ENCODE data around the gene LCOR. TPM values are rescaled to one million over a fixed set of nuclear protein-coding genes. Genes with fewer than 3 reads are reported as not detected.

The LCOR gene
- total RNA-seq, 2 experiments from 2014 or later, result 33.8 to 38.7 TPM

DNA sequence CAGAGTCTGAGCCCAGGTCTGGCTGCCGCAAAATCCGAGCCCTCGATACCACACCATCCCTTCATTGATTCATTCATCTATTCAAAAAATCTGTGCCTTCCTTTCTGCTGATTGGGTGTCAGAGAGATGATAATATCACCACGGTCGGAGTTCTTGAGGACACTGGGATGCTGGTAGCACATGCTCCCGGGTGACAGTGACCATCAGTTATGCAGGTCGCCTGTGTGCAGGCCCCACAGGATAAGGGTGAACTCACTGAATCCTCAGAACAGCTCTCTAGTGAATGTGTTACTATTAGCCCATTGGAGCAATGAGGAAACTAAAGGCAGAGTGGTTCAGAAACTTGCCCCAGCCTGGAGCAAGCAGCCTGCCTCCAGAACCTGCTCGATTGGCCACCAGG, 208.6 kb downstream of the LCOR start:
- no peak for DNase-seq
- H3K9me3 Mint-ChIP-seq, result no peaks in the 10 kb centered on the region
- no peak overlapping the region for H3K27ac Mint-ChIP-seq
- no peak for ATAC-seq (ENCODE audit: low read depth)
- peaks cover 10% of the 10 kb centered on the region for H3K27me3 Mint-ChIP-seq
- H3K36me3 Mint-ChIP-seq, result no peaks in the 10 kb centered on the region
- POLR2A ChIA-PET, result no interaction called here
- no peak overlapping the region for H3K4me3 Mint-ChIP-seq
- peaks cover 10% of the 10 kb centered on the region for H3K4me1 Mint-ChIP-seq

DNA sequence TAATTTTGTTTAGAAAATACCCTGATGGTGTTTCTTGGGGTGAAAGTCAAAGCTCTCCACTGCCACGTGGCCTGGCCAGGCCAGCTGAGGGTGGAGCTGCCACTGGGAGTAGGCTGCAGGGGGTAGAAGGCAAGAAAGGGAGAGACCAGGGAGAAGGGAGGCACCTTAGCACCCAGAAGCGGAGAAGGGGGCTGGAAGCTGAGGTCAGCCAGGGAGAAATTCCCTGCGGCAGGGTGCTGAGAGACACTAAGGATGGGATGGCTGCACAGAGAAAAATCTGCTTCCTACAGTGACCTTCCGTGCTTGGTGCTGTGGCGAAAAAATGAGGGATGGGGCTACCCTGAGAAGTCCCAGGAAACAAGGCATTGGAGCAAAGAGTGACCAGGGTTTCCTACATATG, 210.0 kb downstream of the LCOR start:
- ATAC-seq (ENCODE audit: low read depth), result no peak

DNA sequence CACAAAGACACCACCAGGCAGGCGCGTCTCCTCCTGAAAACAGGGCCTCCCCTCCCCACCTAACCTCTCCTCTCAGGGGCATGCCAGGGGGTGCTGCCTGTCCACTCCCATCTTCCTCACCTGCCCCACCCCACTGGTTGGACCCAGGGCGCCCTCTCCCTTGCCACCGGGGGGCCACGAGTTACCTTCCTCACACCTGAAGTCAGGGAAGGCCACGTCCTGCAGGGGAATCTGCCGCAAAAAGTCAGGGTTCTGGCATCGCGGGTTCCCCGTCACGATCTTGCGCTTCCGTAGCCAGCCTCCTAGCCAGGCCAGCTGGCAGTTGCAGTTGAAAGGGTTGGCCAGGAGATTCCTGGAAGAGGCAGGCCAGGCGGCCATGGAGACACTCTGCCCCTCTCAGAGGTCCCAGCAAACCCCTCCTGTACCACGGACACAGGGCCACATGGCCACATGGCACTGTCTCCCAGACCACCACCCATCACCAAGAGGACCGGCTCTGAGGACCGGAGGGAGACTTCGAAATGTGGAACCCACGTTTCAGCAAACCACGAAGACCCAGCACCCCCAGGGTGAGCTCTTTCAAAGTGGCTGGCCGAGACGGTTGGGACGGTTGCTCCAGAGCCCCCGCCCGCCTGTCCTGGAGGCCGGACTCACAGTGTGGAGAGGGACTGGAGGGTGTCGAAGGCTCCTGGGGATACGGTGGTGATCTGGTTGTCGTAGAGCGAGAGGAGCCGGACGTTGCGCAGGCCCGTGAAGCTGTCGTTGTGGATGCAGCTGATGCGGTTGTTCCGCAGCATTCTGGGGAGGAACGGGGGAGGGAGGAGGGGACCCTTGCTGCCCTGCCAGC, 210.8 kb downstream of the LCOR start:
- Mint-ChIP-seq H3K27ac (no peak overlapping the region), H3K9me3 (no peaks in the 10 kb centered on the region), H3K4me1 (peaks cover 3% of the 10 kb centered on the region), H3K4me3 (no peak overlapping the region), H3K27me3 (peaks cover 4% of the 10 kb centered on the region), H3K36me3 (no peaks in the 10 kb centered on the region)
- ATAC-seq (ENCODE audit: low read depth), result no peak
- peak; percentile 14 for DNase-seq
- POLR2A ChIA-PET, result no interaction called here

More for the DNA sequence above, 210.0 kb downstream of the LCOR start:
- Mint-ChIP-seq H3K9me3 (no peaks in the 10 kb centered on the region), H3K4me3 (no peak overlapping the region), H3K27me3 (peaks cover 4% of the 10 kb centered on the region), H3K36me3 (no peaks in the 10 kb centered on the region), H3K4me1 (peaks cover 10% of the 10 kb centered on the region), H3K27ac (no peak overlapping the region)
- peak; percentile 6 for DNase-seq
- POLR2A ChIA-PET, result no interaction called here

DNA sequence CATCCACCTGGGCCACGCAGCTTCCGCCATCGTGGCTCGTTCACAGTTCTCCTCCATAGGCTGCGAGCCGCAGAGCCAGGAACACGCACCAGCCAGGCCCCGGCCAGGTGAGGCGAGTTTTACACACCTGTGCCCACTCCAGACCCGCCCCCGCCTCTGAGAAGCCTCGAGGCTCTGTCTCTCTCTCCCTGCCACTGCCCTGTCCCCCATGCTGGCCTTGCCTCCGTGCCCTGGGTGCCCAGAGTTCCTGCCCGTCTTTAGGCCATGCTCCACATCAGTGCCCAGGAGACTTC, 211.4 kb downstream of the LCOR start:
- DNase-seq (peak; percentile 14), ATAC-seq (ENCODE audit: low read depth) (no peak)
- Mint-ChIP-seq H3K36me3 (no peaks in the 10 kb centered on the region), H3K27me3 (peaks cover 3% of the 10 kb centered on the region), H3K9me3 (no peaks in the 10 kb centered on the region), H3K27ac (no peak overlapping the region), H3K4me3 (no peak overlapping the region), H3K4me1 (no peaks in the 10 kb centered on the region)
- POLR2A ChIA-PET, result no interaction called here

Small RNA genes lying within 50 kb of the gene (microRNA-seq; reads per million reads assigned to microRNA genes)
- gene MIR607, result not detected

Other genes with a start within 250 kb of the LCOR start
- 10 to 100 TPM; 72.9 to 75.2 TPM for gene TM9SF3, start 245.3 kb upstream of the LCOR start, total RNA-seq
- 1 to 10 TPM; 5.3 to 7.4 TPM for gene PIK3AP1, start 111.8 kb upstream of the LCOR start, total RNA-seq